KMS-11 (cell line): Measurements from ENCODE around the gene CEND1.

Experiments used
- H2AFZ ChIP-seq: fragments of 200-600 bp; sonication (generic); 2 replicates; pipeline ENCODE4 v1.6.1; 2016; ENCODE audit warnings: antibody characterized with exemption, mixed run types, low read depth
- H3K27ac ChIP-seq: fragments of 200-600 bp; sonication (generic); 2 replicates; pipeline ENCODE4 v1.6.1; 2016; ENCODE audit warnings: mild to moderate bottlenecking, mixed run types
- H3K27me3 ChIP-seq: fragments of 200-600 bp; sonication (generic); 2 replicates; pipeline ENCODE4 v1.6.1; 2017; ENCODE audit warnings: mild to moderate bottlenecking, low read depth, mixed run types, moderate library complexity; ENCODE audit not compliant: insufficient read depth
- H3K36me3 ChIP-seq: fragments of 200-600 bp; sonication (generic); 2 replicates; pipeline ENCODE4 v1.6.1; 2017; ENCODE audit warnings: mild to moderate bottlenecking, mixed run types; ENCODE audit not compliant: insufficient read depth
- H3K4me1 ChIP-seq: fragments of 200-600 bp; sonication (generic); 2 replicates; pipeline ENCODE4 v1.6.1; 2016; ENCODE audit warnings: mild to moderate bottlenecking, low read depth, mixed run types; ENCODE audit not compliant: poor library complexity, severe bottlenecking
- H3K4me2 ChIP-seq: fragments of 200-600 bp; sonication (generic); 2 replicates; pipeline ENCODE4 v1.7.0; 2016; ENCODE audit warnings: mild to moderate bottlenecking, mixed run types
- H3K4me3 ChIP-seq: fragments of 200-600 bp; sonication (generic); IDR thresholded peaks from 2 replicates; pipeline ENCODE4 v1.6.1; 2017; ENCODE audit warnings: low read depth, low read length, mixed read lengths; ENCODE audit not compliant: insufficient read depth
- H3K79me2 ChIP-seq: fragments of 200-600 bp; sonication (generic); 2 replicates; pipeline ENCODE4 v1.6.1; 2016; ENCODE audit warnings: low read depth, mixed run types; ENCODE audit not compliant: insufficient read depth
- H3K9ac ChIP-seq: fragments of 200-600 bp; sonication (generic); 2 replicates; pipeline ENCODE4 v1.6.1; 2016; ENCODE audit warnings: mild to moderate bottlenecking, mixed run types
- H4K20me1 ChIP-seq: fragments of 200-600 bp; sonication (generic); 2 replicates; pipeline ENCODE4 v1.6.1; 2016; ENCODE audit warnings: mild to moderate bottlenecking, mixed run types; ENCODE audit not compliant: insufficient read depth
- CTCF ChIP-seq: fragments of 200-600 bp; sonication (generic); conservative IDR thresholded peaks from 2 replicates; pipeline ENCODE4 v1.6.1; 2017; ENCODE audit warnings: low read depth, mild to moderate bottlenecking, antibody characterized with exemption, low read length, moderate library complexity, mixed read lengths

Gene CEND1

GRCh38 chr11:802018-802617 lies 12.2 kb upstream of the CEND1 start:
- no peak overlapping the region for H3K4me3 ChIP-seq
- no peaks in the 10 kb centered on the region for H3K79me2 ChIP-seq
- no peaks in the 10 kb centered on the region for H3K36me3 ChIP-seq
- no peak overlapping the region for H3K4me2 ChIP-seq
- no peak overlapping the region for H3K9ac ChIP-seq
- H2AFZ ChIP-seq, result no peak overlapping the region
- H3K4me1 ChIP-seq, result peaks cover 21% of the 10 kb centered on the region
- no peaks in the 10 kb centered on the region for H3K27me3 ChIP-seq
- H4K20me1 ChIP-seq, result no peaks in the 10 kb centered on the region
- TF ChIP-seq CTCF, result no peak
- no peak overlapping the region for H3K27ac ChIP-seq

- H3K79me2 ChIP-seq, result no peaks in the 10 kb centered on the region
- TF ChIP-seq CTCF, result no peak
- H4K20me1 ChIP-seq, result no peaks in the 10 kb centered on the region
- H3K4me2 ChIP-seq, result no peak overlapping the region
- H3K9ac ChIP-seq, result no peak overlapping the region
- H2AFZ ChIP-seq, result no peak overlapping the region
- H3K27ac ChIP-seq, result no peak overlapping the region
- H3K4me3 ChIP-seq, result no peak overlapping the region
- H3K27me3 ChIP-seq, result no peaks in the 10 kb centered on the region
- peaks cover 25% of the 10 kb centered on the region for H3K4me1 ChIP-seq
- no peaks in the 10 kb centered on the region for H3K36me3 ChIP-seq
Measured at GRCh38 chr11:801097-801780, 11.3 kb upstream of the CEND1 start.

- H3K4me2 ChIP-seq, result no peak overlapping the region
- H4K20me1 ChIP-seq, result no peaks in the 10 kb centered on the region
- H3K36me3 ChIP-seq, result no peaks in the 10 kb centered on the region
- no peak overlapping the region for H3K27ac ChIP-seq
- H2AFZ ChIP-seq, result no peak overlapping the region
- H3K27me3 ChIP-seq, result no peaks in the 10 kb centered on the region
- 0 out of 2 replicates have a peak, but pooled peaks cover 4% of the 10 kb centered on the region for H3K79me2 ChIP-seq
- peaks cover 21% of the 10 kb centered on the region for H3K4me1 ChIP-seq
- no peak overlapping the region for H3K4me3 ChIP-seq
- no peak overlapping the region for H3K9ac ChIP-seq
- no peak for TF ChIP-seq CTCF
Measured at GRCh38 chr11:800473-800872, 10.6 kb upstream of the CEND1 start.

- H3K4me3 ChIP-seq, result no peak overlapping the region
- H3K36me3 ChIP-seq, result no peaks in the 10 kb centered on the region
- no peak overlapping the region for H3K9ac ChIP-seq
- no peak overlapping the region for H3K4me2 ChIP-seq
- H3K4me1 ChIP-seq, result peaks cover 21% of the 10 kb centered on the region
- TF ChIP-seq CTCF, result no peak
- H3K27ac ChIP-seq, result no peak overlapping the region
- H3K27me3 ChIP-seq, result no peaks in the 10 kb centered on the region
- 0 out of 2 replicates have a peak, but pooled peaks cover 4% of the 10 kb centered on the region for H3K79me2 ChIP-seq
- no peak overlapping the region for H2AFZ ChIP-seq
- no peaks in the 10 kb centered on the region for H4K20me1 ChIP-seq
Measured at GRCh38 chr11:799641-800316, 9.9 kb upstream of the CEND1 start.
